ENCODE data around the gene NRG2. TPM values are rescaled to one million over a fixed set of nuclear protein-coding genes. Genes with fewer than 3 reads are reported as not detected.

NRG2 gene
- total RNA-seq, 1 experiment from 2014 or later, result 0.91 TPM

DNA sequence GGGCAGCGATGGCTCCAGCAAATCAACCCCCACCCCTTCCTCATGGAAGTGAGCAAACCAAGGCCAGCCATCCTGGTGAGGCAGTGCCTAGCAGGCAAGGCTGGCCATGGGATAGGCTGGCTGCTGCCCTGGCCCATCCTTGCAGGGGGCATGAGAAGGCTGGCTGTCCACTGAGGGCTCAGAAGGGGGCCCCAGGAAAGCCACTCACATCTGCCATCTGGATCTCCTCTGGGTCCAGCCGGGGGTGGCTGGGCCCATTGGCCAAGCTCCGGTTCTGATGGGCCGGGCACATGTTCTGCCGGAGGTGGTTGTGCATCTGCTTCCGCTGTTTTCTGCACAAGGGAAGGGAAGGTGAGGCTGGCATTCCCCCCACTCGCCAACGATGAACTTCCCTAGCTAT, 190.4 kb downstream of the NRG2 start:
- ChIA-PET CTCF (no interaction called here), POLR2A (no interaction called here), RAD21 (ENCODE audit: low non-redundant PET in 1 of 2, low total read pairs in 2 of 2, uncharacterized antibody in 2 of 2, unreplicated experiment in 2 of 2) (no interaction called here)
- DNase-seq (ENCODE audit: low read depth, low spot score) (no peak), ATAC-seq (no peak)
- Histone ChIP-seq H3K4me2 (ENCODE audit: low read length) (no peak overlapping the region), H3K27ac (ENCODE audit: low read depth, low read length) (no peak overlapping the region), H3K36me3 (ENCODE audit: control insufficient read depth in 1 of 2, insufficient read depth in 2 of 2, low read length in 2 of 2) (no peaks in the 10 kb centered on the region), H3K9me3 (ENCODE audit: control insufficient read depth in 1 of 2, insufficient read depth in 1 of 2, low read depth in 1 of 2, low read length in 2 of 2) (no peaks in the 10 kb centered on the region), H4K20me1 (ENCODE audit: insufficient read depth) (no peaks in the 10 kb centered on the region), H3K9me2 (ENCODE audit: insufficient read depth) (no peaks in the 10 kb centered on the region), H3K9ac (ENCODE audit: low read length) (no peak overlapping the region), H3K27me3 (ENCODE audit: insufficient read depth, low read length) (no peaks in the 10 kb centered on the region), H3K4me1 (ENCODE audit: control insufficient read depth in 1 of 2, insufficient read depth in 2 of 2, low read length in 2 of 2) (peaks cover 0 to 11% of the 10 kb centered on the region in 2 experiments; a peak in 2 of 4 replicates), H2AFZ (ENCODE audit: low read depth, low read length, poor library complexity, severe bottlenecking) (no peak overlapping the region), H3K4me3 (replicated peaks in 1 of 2; ENCODE audit: low read depth in 1 of 2, low read length in 2 of 2) (no peak overlapping the region), H3K79me2 (ENCODE audit: insufficient read depth, low read length) (no peaks in the 10 kb centered on the region)
- no TSS peak for BruUV-seq (replicated peaks)
- intact Hi-C loops (cut with micrococcal nuclease), result no loop called here
- no peak for TF ChIP-seq FOSL1 (IDR thresholded peaks at IDR 0.05; ENCODE audit: low read depth)
- TF ChIP-seq TCF7L2 (IDR thresholded peaks at IDR 0.05; ENCODE audit: borderline replicate concordance, extremely low read depth, insufficient read depth, insufficient read length), result no peak
- TF ChIP-seq EZH2phosphoT487 (IDR thresholded peaks at IDR 0.05; ENCODE audit: borderline replicate concordance), result no peak
- no peak for TF ChIP-seq EGR1 (IDR thresholded peaks at IDR 0.05; ENCODE audit: low read depth)
- TF ChIP-seq JUND (IDR thresholded peaks at IDR 0.05), result no peak
- TF ChIP-seq, protein P1, sequence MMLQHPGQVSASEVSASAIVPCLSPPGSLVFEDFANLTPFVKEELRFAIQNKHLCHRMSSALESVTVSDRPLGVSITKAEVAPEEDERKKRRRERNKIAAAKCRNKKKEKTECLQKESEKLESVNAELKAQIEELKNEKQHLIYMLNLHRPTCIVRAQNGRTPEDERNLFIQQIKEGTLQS (IDR thresholded peaks at IDR 0.05), result no peak
- TF ChIP-seq RAD21 (IDR thresholded peaks at IDR 0.05; ENCODE audit: low read depth), result no peak
- TF ChIP-seq ELF1 (IDR thresholded peaks at IDR 0.05; ENCODE audit: borderline replicate concordance, low read depth), result no peak
- TF ChIP-seq SRF (IDR thresholded peaks at IDR 0.05; ENCODE audit: low read depth), result no peak
- TF ChIP-seq, protein P2, sequence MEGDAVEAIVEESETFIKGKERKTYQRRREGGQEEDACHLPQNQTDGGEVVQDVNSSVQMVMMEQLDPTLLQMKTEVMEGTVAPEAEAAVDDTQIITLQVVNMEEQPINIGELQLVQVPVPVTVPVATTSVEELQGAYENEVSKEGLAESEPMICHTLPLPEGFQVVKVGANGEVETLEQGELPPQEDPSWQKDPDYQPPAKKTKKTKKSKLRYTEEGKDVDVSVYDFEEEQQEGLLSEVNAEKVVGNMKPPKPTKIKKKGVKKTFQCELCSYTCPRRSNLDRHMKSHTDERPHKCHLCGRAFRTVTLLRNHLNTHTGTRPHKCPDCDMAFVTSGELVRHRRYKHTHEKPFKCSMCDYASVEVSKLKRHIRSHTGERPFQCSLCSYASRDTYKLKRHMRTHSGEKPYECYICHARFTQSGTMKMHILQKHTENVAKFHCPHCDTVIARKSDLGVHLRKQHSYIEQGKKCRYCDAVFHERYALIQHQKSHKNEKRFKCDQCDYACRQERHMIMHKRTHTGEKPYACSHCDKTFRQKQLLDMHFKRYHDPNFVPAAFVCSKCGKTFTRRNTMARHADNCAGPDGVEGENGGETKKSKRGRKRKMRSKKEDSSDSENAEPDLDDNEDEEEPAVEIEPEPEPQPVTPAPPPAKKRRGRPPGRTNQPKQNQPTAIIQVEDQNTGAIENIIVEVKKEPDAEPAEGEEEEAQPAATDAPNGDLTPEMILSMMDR (IDR thresholded peaks at IDR 0.05 in 2 of 3, conservative IDR thresholded peaks at IDR 0.05 in 1 of 3; ENCODE audit: borderline replicate concordance in 1 of 3, insufficient read depth in 1 of 3, low read depth in 2 of 3, low read length in 2 of 3), result no peak
- TF ChIP-seq POLR2A (IDR thresholded peaks at IDR 0.05; ENCODE audit: borderline replicate concordance, extremely low read depth, insufficient read depth, insufficient read length), result no peak
